Spleen (tissue), 11 donors: ENCODE measurements around the gene MUC12. TPM values are rescaled to one million over a fixed set of nuclear protein-coding genes. Genes with fewer than 3 reads are reported as not detected.
A peak's percentile ranks its signal among the peaks of the same experiment; 100 is the strongest.
"Not testable (repeated sequence)": the region's sequence is repeated elsewhere in the genome, so short reads cannot be mapped to it uniquely, and the experiment has no call there.

Source experiments
- DNase-seq: peaks from one replicate; pipeline ENCODE4 v3.0.0-alpha.2; 2020
- H3K27ac ChIP-seq, 8 donors: fragments of 200-600 bp; sonication (generic) in 7 of 8; 1 replicate in 4 of 8; 2 replicates in 4 of 8; pipeline versions ENCODE4 v1.5.0 to v1.8.0; 2016 to 2021; ENCODE audit warnings: inconsistent platforms in 4 of 8, mild to moderate bottlenecking in 4 of 8, moderate library complexity in 1 of 8
- H3K27me3 ChIP-seq, 7 donors: fragments of 200-600 bp; sonication (generic) in 6 of 7; replicated peaks in 1 of 7; 1 replicate in 4 of 7; 2 replicates in 3 of 7; pipeline versions ENCODE4 v1.5.0 to v1.8.0; 2016 to 2021; ENCODE audit warnings: inconsistent platforms in 3 of 7, mild to moderate bottlenecking in 1 of 7
- H3K36me3 ChIP-seq, 6 donors: fragments of 200-600 bp; sonication (generic) in 5 of 6; 1 replicate in 4 of 6; 2 replicates in 2 of 6; pipeline versions ENCODE4 v1.5.0 to v1.8.0; 2016 to 2021; ENCODE audit warnings: inconsistent platforms in 2 of 6
- H3K4me1 ChIP-seq, 6 donors: fragments of 200-600 bp; sonication (generic) in 5 of 6; 1 replicate in 3 of 6; 2 replicates in 3 of 6; pipeline versions ENCODE4 v1.5.0 to v1.8.0; 2016 to 2021; ENCODE audit warnings: inconsistent platforms in 3 of 6
- H3K4me3 ChIP-seq, 8 donors: fragments of 200-600 bp; sonication (generic) in 7 of 8; 1 replicate in 4 of 8; 2 replicates in 4 of 8; pipeline versions ENCODE4 v1.5.0 to v1.8.0; 2016 to 2021; ENCODE audit warnings: inconsistent platforms in 4 of 8, mild to moderate bottlenecking in 4 of 8, moderate library complexity in 2 of 8
- H3K9me3 ChIP-seq, 8 donors: fragments of 200-600 bp; sonication (generic) in 7 of 8; 1 replicate in 4 of 8; 2 replicates in 4 of 8; pipeline versions ENCODE4 v1.5.0 to v1.8.0; 2016 to 2021; ENCODE audit warnings: inconsistent platforms in 4 of 8
- CTCF ChIP-seq, 11 experiments: fragments of 200-600 bp in 7 of 11; fragments of 450-650 bp in 4 of 11; sonication (generic) in 4 of 11; IDR thresholded peaks in 8 of 11; conservative IDR thresholded peaks in 3 of 11; 1 replicate in 7 of 11; 2 replicates in 4 of 11; pipeline versions ENCODE4 v1.4.0 to v1.8.0; 2016 to 2021; ENCODE audit warnings: antibody characterized with exemption in 11 of 11, inconsistent platforms in 4 of 11, mild to moderate bottlenecking in 1 of 11
- POLR2A ChIP-seq, 3 donors: fragments of 450-650 bp; IDR thresholded peaks; one replicate each; pipeline ENCODE4 v1.5.1; 2017; ENCODE audit warnings: antibody characterized with exemption in 3 of 3, mild to moderate bottlenecking in 1 of 3
- POLR2AphosphoS5 ChIP-seq, 3 donors: sonication (generic); formaldehyde crosslinking; IDR thresholded peaks; one replicate each; pipeline ENCODE4 v1.5.1; 2017; ENCODE audit warnings: antibody characterized with exemption in 3 of 3
- WGBS, 5 donors: extraction: QIAGEN DNeasy Blood & Tissue Kit in 3 of 5; methylation state at CpG; one replicate each; pipeline versions ENCODE4 v1.1.5 to v1.1.7; 2013 to 2018; 5-methylcytosine and 5-hydroxymethylcytosine counted together
- intact Hi-C: fragments of 100-400 bp; cut with DNase I; formaldehyde crosslinking; loops from one replicate; pipeline ENCODE4 v1.15.0; 2023; ENCODE audit warnings: low total_unique reads
- polyA plus RNA-seq, 3 donors: library from polyadenylated mRNA; stranded (reverse); fragments of 200-250 nt; gene quantifications; one replicate each; pipeline ENCODE4 v1.2.1, GENCODE V29; 2013
- total RNA-seq, 7 donors: library from RNA; depleted of rRNA in 3 of 7; stranded (reverse); fragments of >200 nt in 3 of 7; fragmentation: NEBNext Ultra II Directional in 4 of 7; extraction: Animal tissue kit (Norgen Biotek cat#: 25700) in 4 of 7; gene quantifications; one replicate each; pipeline versions ENCODE4 v1.1.0 to v1.2.1, GENCODE V29; 2016 to 2021
- donor health status: healthy with polysubstance abuse.
- donor health status: DM: no; HTN: no; CAD: no; lungs with moderate emphysema.
- donor health status: DM: no; HTN: no; CAD: no.
- donor health status: Bipolar disorder and iron deficiency.
- donor health status: healthy.
- donor health status: DM: no; HTN: no; CAD: no.
- donor health status: DM: yes; HTN: yes; CAD: no.

MUC12 gene
- total and polyA plus RNA-seq, 10 donors, result 0.07 to 1.7 (median 0.82) TPM; not detected in 2

- Histone ChIP-seq H3K4me1 (no peaks in the 10 kb centered on the region), H3K4me3 (no peak overlapping the region), H3K27me3 (no peaks in the 10 kb centered on the region), H3K27ac (no peak overlapping the region), H3K9me3 (no peaks in the 10 kb centered on the region), H3K36me3 (no peaks in the 10 kb centered on the region)
- TF ChIP-seq POLR2A (IDR thresholded peaks at IDR 0.05), result no peak
- no peak for TF ChIP-seq POLR2AphosphoS5 (IDR thresholded peaks at IDR 0.05)
- TF ChIP-seq CTCF (IDR thresholded peaks at IDR 0.05 in 8 of 11, conservative IDR thresholded peaks at IDR 0.05 in 3 of 11), result no peak
- 58 to 76% (median 67%) methylated on average over 8 of the region's 8 CpGs for WGBS, 5 donors
- peak; percentile 11 for DNase-seq
- intact Hi-C loops, result no loop called here
Measured at GRCh38 chr7:100983451-100984187, 14.3 kb downstream of the MUC12 start.

GRCh38 chr7:100984241-100984918, 15.0 kb downstream of the MUC12 start:
- H3K4me3 ChIP-seq, H3K27ac ChIP-seq, H3K36me3 ChIP-seq, H3K9me3 ChIP-seq, intact Hi-C loops, H3K4me1 ChIP-seq, H3K27me3 ChIP-seq: not testable (repeated sequence)
- DNase-seq, result peak; percentile 3
- 70 to 74% (median 72%) methylated on average over 14 of the region's 14 CpGs for WGBS, 5 donors

- 61 to 82% (median 68%) methylated on average over 4 of the region's 4 CpGs for WGBS, 5 donors
- H3K36me3 ChIP-seq, H3K9me3 ChIP-seq, H3K27ac ChIP-seq, H3K4me1 ChIP-seq, H3K4me3 ChIP-seq, intact Hi-C loops, H3K27me3 ChIP-seq, DNase-seq: not testable (repeated sequence)
Measured at GRCh38 chr7:100985033-100985797, 15.8 kb downstream of the MUC12 start.

- no peak for TF ChIP-seq CTCF (IDR thresholded peaks at IDR 0.05 in 8 of 11, conservative IDR thresholded peaks at IDR 0.05 in 3 of 11)
- no peak for TF ChIP-seq POLR2AphosphoS5 (IDR thresholded peaks at IDR 0.05)
- TF ChIP-seq POLR2A (IDR thresholded peaks at IDR 0.05), result no peak
- Histone ChIP-seq H3K36me3 (no peaks in the 10 kb centered on the region), H3K27ac (no peak overlapping the region), H3K9me3 (peaks cover 0 to 3% (median 0%) of the 10 kb centered on the region in 8 donors), H3K4me1 (no peaks in the 10 kb centered on the region), H3K4me3 (no peak overlapping the region), H3K27me3 (no peaks in the 10 kb centered on the region)
- DNase-seq, result no peak
- intact Hi-C loops, result no loop called here
- 90 to 93% (median 92%) methylated on average over 9 of the region's 9 CpGs for whole genome bisulfite sequencing, 5 donors
Measured at GRCh38 chr7:100991631-100992030, 22.3 kb downstream of the MUC12 start.

- H3K4me3 ChIP-seq, H3K36me3 ChIP-seq, H3K27me3 ChIP-seq, DNase-seq, H3K4me1 ChIP-seq, H3K27ac ChIP-seq, intact Hi-C loops, H3K9me3 ChIP-seq: not testable (repeated sequence)
- WGBS, 5 donors, result 87 to 90% (median 88%) methylated on average over 11 to 12 of the region's 12 CpGs
Measured at GRCh38 chr7:100992280-100992679, 22.9 kb downstream of the MUC12 start.

GRCh38 chr7:100994671-100995070, 25.3 kb downstream of the MUC12 start:
- H3K4me1 ChIP-seq, H3K27ac ChIP-seq, DNase-seq, H3K4me3 ChIP-seq, H3K9me3 ChIP-seq, H3K36me3 ChIP-seq, H3K27me3 ChIP-seq, intact Hi-C loops: not testable (repeated sequence)
- no CpG with 5 or more reads among the region's 9 CpGs for WGBS, 5 donors

GRCh38 chr7:100998530-100998929, 29.2 kb downstream of the MUC12 start:
- DNase-seq, H3K36me3 ChIP-seq, H3K4me1 ChIP-seq, intact Hi-C loops, H3K27ac ChIP-seq, H3K4me3 ChIP-seq, H3K27me3 ChIP-seq, H3K9me3 ChIP-seq: not testable (repeated sequence)
- 81 to 97% (median 84%) methylated on average over 4 to 5 of the region's 10 CpGs for WGBS, 5 donors

GRCh38 chr7:100999334-100999733, 30.0 kb downstream of the MUC12 start:
- H3K4me3 ChIP-seq, H3K4me1 ChIP-seq, H3K36me3 ChIP-seq, H3K27ac ChIP-seq, DNase-seq, H3K9me3 ChIP-seq, intact Hi-C loops, H3K27me3 ChIP-seq: not testable (repeated sequence)
- WGBS, 5 donors, result no CpG with 5 or more reads among the region's 9 CpGs
